Neural cell (in vitro differentiated cells): Measurements from ENCODE around the gene TOR1A. TPM values are rescaled to one million over a fixed set of nuclear protein-coding genes. Genes with fewer than 3 reads are reported as not detected.

Experiments used
- H2AFZ ChIP-seq: fragments of 200-600, 300-800 bp; sonication (generic), shearing (Covaris generic); 2 replicates; pipeline ENCODE4 v1.6.0; 2014; ENCODE audit warnings: low read depth, mild to moderate bottlenecking, antibody characterized with exemption, low read length, moderate library complexity
- H3F3A ChIP-seq: fragments of 200-600 bp; shearing (Covaris generic); 2 replicates; pipeline ENCODE4 v1.6.1; 2016; ENCODE audit warnings: mild to moderate bottlenecking, moderate library complexity, mixed read lengths, antibody characterized with exemption, low read length; ENCODE audit not compliant: insufficient read depth, poor library complexity, severe bottlenecking
- H3K27ac ChIP-seq: fragments of 200-600, 300-800 bp; sonication (generic), shearing (Covaris generic); 2 replicates; pipeline ENCODE4 v1.5.1; 2014; ENCODE audit warnings: mild to moderate bottlenecking, low read length, moderate library complexity
- H3K27me3 ChIP-seq: fragments of 300-800, 200-600 bp; sonication (generic), shearing (Covaris generic); 2 replicates; pipeline ENCODE4 v1.6.0; 2014; ENCODE audit warnings: mild to moderate bottlenecking, low read depth, low read length, moderate library complexity; ENCODE audit not compliant: insufficient read depth
- H3K36me3 ChIP-seq: fragments of 300-800, 200-600 bp; sonication (generic), shearing (Covaris generic); 2 replicates; pipeline ENCODE4 v1.5.1; 2014; ENCODE audit warnings: mild to moderate bottlenecking, antibody characterized with exemption, low read length, moderate library complexity; ENCODE audit not compliant: insufficient read depth
- H3K4me2 ChIP-seq: fragments of 300-800, 200-600 bp; sonication (generic), shearing (Covaris generic); 2 replicates; pipeline ENCODE4 v1.6.0; 2014; ENCODE audit warnings: mild to moderate bottlenecking, low read length
- H3K4me3 ChIP-seq: fragments of 300-800, 200-600 bp; sonication (generic), shearing (Covaris generic); 2 replicates; pipeline ENCODE4 v1.5.1; 2014; ENCODE audit warnings: mild to moderate bottlenecking, low read length, moderate library complexity
- H3K79me2 ChIP-seq: fragments of 200-600 bp; shearing (Covaris generic); replicated peaks from 2 replicates; pipeline ENCODE4 v1.6.0; 2014; ENCODE audit warnings: mild to moderate bottlenecking, low read length, moderate library complexity; ENCODE audit not compliant: insufficient read depth
- H3K9ac ChIP-seq: fragments of 300-800, 200-600 bp; sonication (generic), shearing (Covaris generic); 2 replicates; pipeline ENCODE4 v1.6.1; 2016; ENCODE audit warnings: mild to moderate bottlenecking, low read length, mixed read lengths
- H3K9me2 ChIP-seq: fragments of 200-600 bp; shearing (Covaris generic); 2 replicates; pipeline ENCODE4 v1.6.1; 2016; ENCODE audit warnings: mild to moderate bottlenecking, low read length, mixed read lengths; ENCODE audit not compliant: insufficient read depth
- H3K9me3 ChIP-seq: fragments of 200-600, 300-800 bp; sonication (generic), shearing (Covaris generic); 2 replicates; pipeline ENCODE4 v1.6.1; 2016; ENCODE audit warnings: mild to moderate bottlenecking, mixed run types, low read length, moderate library complexity, mixed read lengths
- H4K20me1 ChIP-seq: fragments of 200-600 bp; shearing (Covaris generic); 2 replicates; pipeline ENCODE4 v1.6.1; 2016; ENCODE audit warnings: mild to moderate bottlenecking, mixed run types; ENCODE audit not compliant: insufficient read depth
- EP300 ChIP-seq: fragments of 450-650 bp; conservative IDR thresholded peaks from 2 replicates; pipeline ENCODE4 v1.6.1; 2014; ENCODE audit warnings: antibody characterized with exemption, mild to moderate bottlenecking, moderate library complexity; ENCODE audit not compliant: poor library complexity, severe bottlenecking
- EZH2 ChIP-seq: fragments of 200-600, 300-800 bp; shearing (Covaris generic), sonication (generic); IDR thresholded peaks from 2 replicates; pipeline ENCODE4 v1.6.1; 2014; ENCODE audit warnings: antibody characterized with exemption, low read length, borderline replicate concordance, mild to moderate bottlenecking; ENCODE audit not compliant: insufficient read depth, poor library complexity, severe bottlenecking
- MXI1 ChIP-seq: fragments of 450-650 bp; conservative IDR thresholded peaks from 2 replicates; pipeline ENCODE4 v1.6.1; 2014; ENCODE audit warnings: antibody characterized with exemption, mild to moderate bottlenecking; ENCODE audit not compliant: poor library complexity, severe bottlenecking
- POLR2AphosphoS5 ChIP-seq: IDR thresholded peaks from 2 replicates; pipeline ENCODE4 v1.6.1; 2012
- RAD21 ChIP-seq: fragments of 450-650 bp; conservative IDR thresholded peaks from 2 replicates; pipeline ENCODE4 v1.6.1; 2014; ENCODE audit warnings: antibody characterized with exemption, mild to moderate bottlenecking, moderate library complexity
- SMC3 ChIP-seq: fragments of 450-650 bp; conservative IDR thresholded peaks from 2 replicates; pipeline ENCODE4 v1.6.1; 2014; ENCODE audit warnings: antibody characterized with exemption, mild to moderate bottlenecking, moderate library complexity; ENCODE audit not compliant: poor library complexity
- TAF1 ChIP-seq: IDR thresholded peaks from 2 replicates; pipeline ENCODE4 v1.6.1; 2012; ENCODE audit warnings: low read depth
- polyA plus RNA-seq: library from polyadenylated mRNA; depleted of rRNA; stranded (reverse); fragments of >200 nt; gene quantifications from 2 replicates; pipeline ENCODE4 v1.2.3, GENCODE V29; 2014
- TF ChIP-seq, protein P1 (sequence below): fragments of 450-650 bp; IDR thresholded peaks from 2 replicates; pipeline ENCODE4 v1.5.1; 2014; ENCODE audit warnings: antibody characterized with exemption, mild to moderate bottlenecking, moderate library complexity; ENCODE audit not compliant: poor library complexity, severe bottlenecking
- TF ChIP-seq, protein P2 (sequence below): IDR thresholded peaks from 2 replicates; pipeline ENCODE4 v1.6.1; 2012; ENCODE audit warnings: borderline replicate concordance

TOR1A gene
- polyA plus RNA-seq, 1 donor from 2014 or later: 56.3 TPM

DNA sequence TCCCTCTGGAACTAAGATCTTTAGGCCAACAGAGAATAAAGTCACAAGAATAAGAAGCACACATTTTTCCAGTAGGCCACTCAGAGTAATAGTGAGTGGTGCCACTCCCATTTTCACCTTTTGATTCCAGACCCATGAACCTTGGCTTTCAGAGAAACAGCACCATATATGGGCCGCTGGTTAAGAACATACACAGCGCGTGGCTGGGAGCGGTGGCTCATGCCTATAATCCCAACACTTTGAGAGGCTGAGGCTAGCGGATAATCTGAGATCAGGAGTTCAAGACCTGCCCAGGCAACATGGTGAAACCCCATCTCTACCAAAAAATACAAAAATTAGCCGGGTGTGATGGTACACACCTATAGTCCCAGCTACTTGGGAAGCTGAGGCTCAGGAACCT is 55.5 kb downstream of the TOR1A start:
- Histone ChIP-seq H3K79me2 (no peaks in the 10 kb centered on the region), H3K9me2 (no peaks in the 10 kb centered on the region), H3K36me3 (no peaks in the 10 kb centered on the region), H3K9ac (no peak overlapping the region), H3K9me3 (no peaks in the 10 kb centered on the region), H3K4me3 (no peak overlapping the region), H3F3A (no peaks in the 10 kb centered on the region), H2AFZ (no peak overlapping the region), H4K20me1 (no peaks in the 10 kb centered on the region), H3K27ac (no peak overlapping the region), H3K4me2 (no peak overlapping the region), H3K27me3 (no peaks in the 10 kb centered on the region)
- TF ChIP-seq EP300 (no peak), POLR2AphosphoS5 (no peak), SMC3 (no peak), RAD21 (no peak), TAF1 (no peak), MXI1 (no peak), EZH2 (no peak)
- TF ChIP-seq, protein P1, sequence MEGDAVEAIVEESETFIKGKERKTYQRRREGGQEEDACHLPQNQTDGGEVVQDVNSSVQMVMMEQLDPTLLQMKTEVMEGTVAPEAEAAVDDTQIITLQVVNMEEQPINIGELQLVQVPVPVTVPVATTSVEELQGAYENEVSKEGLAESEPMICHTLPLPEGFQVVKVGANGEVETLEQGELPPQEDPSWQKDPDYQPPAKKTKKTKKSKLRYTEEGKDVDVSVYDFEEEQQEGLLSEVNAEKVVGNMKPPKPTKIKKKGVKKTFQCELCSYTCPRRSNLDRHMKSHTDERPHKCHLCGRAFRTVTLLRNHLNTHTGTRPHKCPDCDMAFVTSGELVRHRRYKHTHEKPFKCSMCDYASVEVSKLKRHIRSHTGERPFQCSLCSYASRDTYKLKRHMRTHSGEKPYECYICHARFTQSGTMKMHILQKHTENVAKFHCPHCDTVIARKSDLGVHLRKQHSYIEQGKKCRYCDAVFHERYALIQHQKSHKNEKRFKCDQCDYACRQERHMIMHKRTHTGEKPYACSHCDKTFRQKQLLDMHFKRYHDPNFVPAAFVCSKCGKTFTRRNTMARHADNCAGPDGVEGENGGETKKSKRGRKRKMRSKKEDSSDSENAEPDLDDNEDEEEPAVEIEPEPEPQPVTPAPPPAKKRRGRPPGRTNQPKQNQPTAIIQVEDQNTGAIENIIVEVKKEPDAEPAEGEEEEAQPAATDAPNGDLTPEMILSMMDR: no peak
- TF ChIP-seq, protein P2, sequence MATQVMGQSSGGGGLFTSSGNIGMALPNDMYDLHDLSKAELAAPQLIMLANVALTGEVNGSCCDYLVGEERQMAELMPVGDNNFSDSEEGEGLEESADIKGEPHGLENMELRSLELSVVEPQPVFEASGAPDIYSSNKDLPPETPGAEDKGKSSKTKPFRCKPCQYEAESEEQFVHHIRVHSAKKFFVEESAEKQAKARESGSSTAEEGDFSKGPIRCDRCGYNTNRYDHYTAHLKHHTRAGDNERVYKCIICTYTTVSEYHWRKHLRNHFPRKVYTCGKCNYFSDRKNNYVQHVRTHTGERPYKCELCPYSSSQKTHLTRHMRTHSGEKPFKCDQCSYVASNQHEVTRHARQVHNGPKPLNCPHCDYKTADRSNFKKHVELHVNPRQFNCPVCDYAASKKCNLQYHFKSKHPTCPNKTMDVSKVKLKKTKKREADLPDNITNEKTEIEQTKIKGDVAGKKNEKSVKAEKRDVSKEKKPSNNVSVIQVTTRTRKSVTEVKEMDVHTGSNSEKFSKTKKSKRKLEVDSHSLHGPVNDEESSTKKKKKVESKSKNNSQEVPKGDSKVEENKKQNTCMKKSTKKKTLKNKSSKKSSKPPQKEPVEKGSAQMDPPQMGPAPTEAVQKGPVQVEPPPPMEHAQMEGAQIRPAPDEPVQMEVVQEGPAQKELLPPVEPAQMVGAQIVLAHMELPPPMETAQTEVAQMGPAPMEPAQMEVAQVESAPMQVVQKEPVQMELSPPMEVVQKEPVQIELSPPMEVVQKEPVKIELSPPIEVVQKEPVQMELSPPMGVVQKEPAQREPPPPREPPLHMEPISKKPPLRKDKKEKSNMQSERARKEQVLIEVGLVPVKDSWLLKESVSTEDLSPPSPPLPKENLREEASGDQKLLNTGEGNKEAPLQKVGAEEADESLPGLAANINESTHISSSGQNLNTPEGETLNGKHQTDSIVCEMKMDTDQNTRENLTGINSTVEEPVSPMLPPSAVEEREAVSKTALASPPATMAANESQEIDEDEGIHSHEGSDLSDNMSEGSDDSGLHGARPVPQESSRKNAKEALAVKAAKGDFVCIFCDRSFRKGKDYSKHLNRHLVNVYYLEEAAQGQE: no peak

DNA sequence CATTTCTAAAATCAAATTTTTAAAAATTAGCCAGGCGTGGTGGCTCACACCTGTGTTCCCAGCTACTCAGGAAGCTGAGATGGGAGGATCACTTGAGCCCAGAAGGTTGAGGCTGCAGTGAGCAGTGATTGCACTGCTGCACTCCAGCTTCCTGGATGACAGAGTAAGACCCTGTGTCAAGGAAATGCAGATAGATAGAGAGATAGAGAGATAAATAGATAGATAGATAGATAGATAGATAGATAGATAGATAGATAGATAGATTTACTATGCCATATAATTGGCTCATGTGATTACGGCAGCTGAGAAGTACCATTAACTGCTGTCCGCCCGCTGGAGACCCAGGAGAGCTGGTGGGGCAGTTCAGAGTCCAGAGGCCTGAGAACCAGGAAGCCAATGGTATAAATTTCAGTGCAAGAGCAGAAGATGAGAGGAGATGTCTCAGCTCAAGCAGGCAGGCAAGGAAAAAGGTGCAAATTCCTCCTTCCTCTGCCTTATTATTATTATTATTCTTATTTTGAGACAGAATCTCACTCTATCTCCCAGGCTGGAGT is 58.1 kb downstream of the TOR1A start:
- H3K27ac ChIP-seq: no peak overlapping the region
- H3K4me3 ChIP-seq: no peak overlapping the region
- H4K20me1 ChIP-seq: no peaks in the 10 kb centered on the region
- no peaks in the 10 kb centered on the region for H3K27me3 ChIP-seq
- no peak overlapping the region for H3K9ac ChIP-seq
- no peak for TF ChIP-seq EZH2
- TF ChIP-seq, protein P2: no peak
- TF ChIP-seq, protein P1: no peak
- TF ChIP-seq MXI1: no peak
- TF ChIP-seq EP300: no peak
- H3K36me3 ChIP-seq: no peaks in the 10 kb centered on the region
- H3K4me2 ChIP-seq: no peak overlapping the region
- no peaks in the 10 kb centered on the region for H3K9me2 ChIP-seq
- no peaks in the 10 kb centered on the region for H3K9me3 ChIP-seq
- H3K79me2 ChIP-seq: no peaks in the 10 kb centered on the region
- H2AFZ ChIP-seq: no peak overlapping the region
- H3F3A ChIP-seq: no peaks in the 10 kb centered on the region
